ENCODE measurements around the gene MSI2.

Gene MSI2

DNA sequence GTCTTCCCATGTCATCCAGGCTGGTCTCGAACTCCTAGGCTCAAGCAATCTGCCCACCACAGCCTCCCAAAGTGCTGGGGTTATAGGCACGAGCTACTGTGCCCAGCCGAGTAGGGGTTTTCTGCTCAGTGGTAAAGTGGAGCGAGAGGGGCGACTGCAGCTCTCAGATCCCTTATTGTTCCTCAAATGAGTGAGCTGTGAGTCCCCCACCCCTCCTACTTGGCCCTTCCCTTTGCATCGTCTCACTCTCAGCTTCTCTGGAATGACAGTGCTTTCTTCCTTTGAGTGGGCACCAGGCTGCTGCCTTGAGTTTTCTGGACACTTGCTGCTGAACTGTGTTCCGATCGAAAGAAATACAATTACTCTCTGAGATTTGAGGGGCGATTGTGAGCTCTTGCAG, 63.5 kb downstream of the MSI2 start:
- Histone ChIP-seq H2AFZ (ENCODE audit: low read length) (no peak overlapping the region), H3K9me3 (ENCODE audit: low read length) (no peaks in the 10 kb centered on the region), H3K36me3 (ENCODE audit: insufficient read depth, low read length) (peaks cover 86% of the 10 kb centered on the region), H3K79me2 (ENCODE audit: insufficient read depth, low read length) (peaks cover 42% of the 10 kb centered on the region), H3K4me3 (ENCODE audit: low read depth, low read length, poor library complexity, severe bottlenecking) (no peak overlapping the region), H3K9me2 (ENCODE audit: low read depth, low read length) (no peaks in the 10 kb centered on the region), H4K20me1 (ENCODE audit: insufficient read depth, low read length) (no peaks in the 10 kb centered on the region), H3K27me3 (ENCODE audit: insufficient read depth, low read length) (no peaks in the 10 kb centered on the region), H3K9ac (ENCODE audit: low read length) (no peak overlapping the region), H3K27ac (ENCODE audit: low read depth, low read length, poor library complexity, severe bottlenecking) (no peak overlapping the region), H3F3A (ENCODE audit: insufficient read depth, low read length) (no peaks in the 10 kb centered on the region), H3K4me1 (ENCODE audit: insufficient read depth, low read length, severe bottlenecking) (peaks cover 11% of the 10 kb centered on the region), H3K4me2 (ENCODE audit: low read length) (no peak overlapping the region)
- TF ChIP-seq CTCF (IDR thresholded peaks at IDR 0.05; ENCODE audit: low read length) (no peak), EZH2 (IDR thresholded peaks at IDR 0.05; ENCODE audit: borderline replicate concordance, low read length) (no peak)

DNA sequence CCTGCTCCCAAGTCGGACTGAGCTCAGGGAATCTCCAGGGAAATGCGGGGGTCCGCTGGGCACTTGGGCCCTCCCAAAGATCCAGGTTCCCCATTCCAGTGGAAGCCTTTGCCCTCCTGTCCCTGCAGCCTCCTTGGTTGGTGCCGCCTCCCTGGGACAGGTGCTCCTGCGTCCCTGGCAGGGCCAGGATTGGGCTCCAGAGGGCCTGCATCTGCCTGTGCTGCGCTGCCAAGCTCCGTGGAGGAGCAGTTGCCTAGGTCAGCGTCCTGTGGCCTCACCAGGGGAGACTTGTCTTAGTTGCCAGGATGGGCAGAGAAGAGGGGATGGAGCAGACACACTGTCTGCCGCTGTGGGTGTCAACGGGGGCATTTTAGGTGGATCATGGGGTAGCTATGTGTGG, 67.1 kb downstream of the MSI2 start:
- H4K20me1 ChIP-seq (ENCODE audit: insufficient read depth, low read length), result no peaks in the 10 kb centered on the region
- H3K27me3 ChIP-seq (ENCODE audit: insufficient read depth, low read length), result no peaks in the 10 kb centered on the region
- H3K4me1 ChIP-seq (ENCODE audit: insufficient read depth, low read length, severe bottlenecking), result peaks cover 13% of the 10 kb centered on the region
- H3K79me2 ChIP-seq (ENCODE audit: insufficient read depth, low read length), result peaks cover 44% of the 10 kb centered on the region
- no peak overlapping the region for H3K9ac ChIP-seq (ENCODE audit: low read length)
- H3K4me2 ChIP-seq (ENCODE audit: low read length), result no peak overlapping the region
- TF ChIP-seq EZH2 (IDR thresholded peaks at IDR 0.05; ENCODE audit: borderline replicate concordance, low read length) (no peak), CTCF (IDR thresholded peaks at IDR 0.05; ENCODE audit: low read length) (no peak)
- H3K36me3 ChIP-seq (ENCODE audit: insufficient read depth, low read length), result peaks cover 97% of the 10 kb centered on the region
- H2AFZ ChIP-seq (ENCODE audit: low read length), result no peak overlapping the region
- H3K9me3 ChIP-seq (ENCODE audit: low read length), result no peaks in the 10 kb centered on the region
- no peaks in the 10 kb centered on the region for H3F3A ChIP-seq (ENCODE audit: insufficient read depth, low read length)
- H3K9me2 ChIP-seq (ENCODE audit: low read depth, low read length), result no peaks in the 10 kb centered on the region
- H3K27ac ChIP-seq (ENCODE audit: low read depth, low read length, poor library complexity, severe bottlenecking), result no peak overlapping the region
- no peak overlapping the region for H3K4me3 ChIP-seq (ENCODE audit: low read depth, low read length, poor library complexity, severe bottlenecking)

GRCh38 chr17:57324060-57324459, 67.7 kb downstream of the MSI2 start:
- TF ChIP-seq CTCF (IDR thresholded peaks at IDR 0.05; ENCODE audit: low read length), result no peak
- no peak for TF ChIP-seq EZH2 (IDR thresholded peaks at IDR 0.05; ENCODE audit: borderline replicate concordance, low read length)
- H3K9me2 ChIP-seq (ENCODE audit: low read depth, low read length), result no peaks in the 10 kb centered on the region
- no peaks in the 10 kb centered on the region for H3F3A ChIP-seq (ENCODE audit: insufficient read depth, low read length)
- no peak overlapping the region for H2AFZ ChIP-seq (ENCODE audit: low read length)
- H3K4me2 ChIP-seq (ENCODE audit: low read length), result no peak overlapping the region
- no peaks in the 10 kb centered on the region for H4K20me1 ChIP-seq (ENCODE audit: insufficient read depth, low read length)
- H3K9ac ChIP-seq (ENCODE audit: low read length), result no peak overlapping the region
- no peaks in the 10 kb centered on the region for H3K27me3 ChIP-seq (ENCODE audit: insufficient read depth, low read length)
- no peaks in the 10 kb centered on the region for H3K9me3 ChIP-seq (ENCODE audit: low read length)
- no peak overlapping the region for H3K27ac ChIP-seq (ENCODE audit: low read depth, low read length, poor library complexity, severe bottlenecking)
- H3K4me1 ChIP-seq (ENCODE audit: insufficient read depth, low read length, severe bottlenecking), result peaks cover 13% of the 10 kb centered on the region
- H3K79me2 ChIP-seq (ENCODE audit: insufficient read depth, low read length), result peaks cover 43% of the 10 kb centered on the region
- H3K36me3 ChIP-seq (ENCODE audit: insufficient read depth, low read length), result peaks cover 94% of the 10 kb centered on the region
- no peak overlapping the region for H3K4me3 ChIP-seq (ENCODE audit: low read depth, low read length, poor library complexity, severe bottlenecking)
